Measurements from ENCODE around the gene PSMD8. TPM values are rescaled to one million over a fixed set of nuclear protein-coding genes. Genes with fewer than 3 reads are reported as not detected.

Gene PSMD8
- polyA plus RNA-seq, 3 donors = 148 to 207 (median 179) TPM

GRCh38 chr19:38383184-38383583 is 8.8 kb downstream of the PSMD8 start:
- no peak overlapping the region for H2AFZ ChIP-seq (ENCODE audit: insufficient read depth, low read depth, low read length, poor library complexity, severe bottlenecking)
- H4K20me1 ChIP-seq (ENCODE audit: insufficient read depth, low read length) = peaks cover 54% of the 10 kb centered on the region
- no peak overlapping the region for H3K4me2 ChIP-seq (replicated peaks; ENCODE audit: extremely low read depth, low read length, poor library complexity, severe bottlenecking)
- peaks cover 22% of the 10 kb centered on the region for H3K4me1 Mint-ChIP-seq
- H3K9ac ChIP-seq (ENCODE audit: insufficient read depth, low read length, poor library complexity, severe bottlenecking) = no peak overlapping the region
- intact Hi-C loops (cut with micrococcal nuclease) = no loop called here
- H3K79me2 ChIP-seq (ENCODE audit: insufficient read depth, low read length) = no peaks in the 10 kb centered on the region
- H3K27ac Mint-ChIP-seq = no peak overlapping the region
- H3K4me1 ChIP-seq (ENCODE audit: control insufficient read depth in 1 of 2, insufficient read depth in 2 of 2, low read length in 2 of 2) = peaks cover 24 to 31% of the 10 kb centered on the region in 2 donors
- H3K36me3 ChIP-seq (replicated peaks in 1 of 2; ENCODE audit: control insufficient read depth in 1 of 2, insufficient read depth in 2 of 2, low read length in 2 of 2) = peaks cover 52 to 67% of the 10 kb centered on the region in 2 donors
- peaks cover 0 to 8% (median 2%) of the 10 kb centered on the region in 7 donors for H3K9me3 Mint-ChIP-seq
- no peaks in the 10 kb centered on the region for H3K9me3 ChIP-seq (replicated peaks in 1 of 2; ENCODE audit: control insufficient read depth in 1 of 2, insufficient read depth in 1 of 2, low read length in 2 of 2)
- 100% methylated on average over 5 of the region's 10 CpGs for WGBS (ENCODE audit: insufficient coverage)
- DNase-seq = no peak
- TF ChIP-seq, protein P1, sequence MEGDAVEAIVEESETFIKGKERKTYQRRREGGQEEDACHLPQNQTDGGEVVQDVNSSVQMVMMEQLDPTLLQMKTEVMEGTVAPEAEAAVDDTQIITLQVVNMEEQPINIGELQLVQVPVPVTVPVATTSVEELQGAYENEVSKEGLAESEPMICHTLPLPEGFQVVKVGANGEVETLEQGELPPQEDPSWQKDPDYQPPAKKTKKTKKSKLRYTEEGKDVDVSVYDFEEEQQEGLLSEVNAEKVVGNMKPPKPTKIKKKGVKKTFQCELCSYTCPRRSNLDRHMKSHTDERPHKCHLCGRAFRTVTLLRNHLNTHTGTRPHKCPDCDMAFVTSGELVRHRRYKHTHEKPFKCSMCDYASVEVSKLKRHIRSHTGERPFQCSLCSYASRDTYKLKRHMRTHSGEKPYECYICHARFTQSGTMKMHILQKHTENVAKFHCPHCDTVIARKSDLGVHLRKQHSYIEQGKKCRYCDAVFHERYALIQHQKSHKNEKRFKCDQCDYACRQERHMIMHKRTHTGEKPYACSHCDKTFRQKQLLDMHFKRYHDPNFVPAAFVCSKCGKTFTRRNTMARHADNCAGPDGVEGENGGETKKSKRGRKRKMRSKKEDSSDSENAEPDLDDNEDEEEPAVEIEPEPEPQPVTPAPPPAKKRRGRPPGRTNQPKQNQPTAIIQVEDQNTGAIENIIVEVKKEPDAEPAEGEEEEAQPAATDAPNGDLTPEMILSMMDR (IDR thresholded peaks at IDR 0.05) = no peak
- peaks cover under 1 to 37% of the 10 kb centered on the region in 2 donors for H3K27me3 ChIP-seq (ENCODE audit: control insufficient read depth in 2 of 2, insufficient read depth in 2 of 2, low read length in 2 of 2)
- H3K36me3 Mint-ChIP-seq = peaks cover 64 to 70% of the 10 kb centered on the region in 2 donors
- no peak overlapping the region for H3K4me3 Mint-ChIP-seq
- no peak overlapping the region for H3K27ac ChIP-seq (ENCODE audit: low read depth in 1 of 2, low read length in 2 of 2)
- no peak overlapping the region for H3K4me3 ChIP-seq (replicated peaks in 1 of 3; ENCODE audit: low read depth in 2 of 3, low read length in 3 of 3)
- peaks cover 15 to 40% (median 23%) of the 10 kb centered on the region in 3 donors for H3K27me3 Mint-ChIP-seq (ENCODE audit: low read depth in 3 of 3)

- H3K4me3 Mint-ChIP-seq = no peak overlapping the region
- H3K4me1 ChIP-seq (ENCODE audit: control insufficient read depth in 1 of 2, insufficient read depth in 2 of 2, low read length in 2 of 2) = peaks cover 27 to 36% of the 10 kb centered on the region in 2 donors
- WGBS (ENCODE audit: insufficient coverage) = 100% methylated on average over 1 of the region's 2 CpGs
- no peak overlapping the region for H2AFZ ChIP-seq (ENCODE audit: insufficient read depth, low read depth, low read length, poor library complexity, severe bottlenecking)
- intact Hi-C loops (cut with micrococcal nuclease) = no loop called here
- H3K9me3 Mint-ChIP-seq = peaks cover 0 to 8% (median 3%) of the 10 kb centered on the region in 7 donors
- TF ChIP-seq, protein P1 (IDR thresholded peaks at IDR 0.05) = no peak
- H3K4me2 ChIP-seq (replicated peaks; ENCODE audit: extremely low read depth, low read length, poor library complexity, severe bottlenecking) = no peak overlapping the region
- peaks cover 2 to 41% of the 10 kb centered on the region in 2 donors for H3K27me3 ChIP-seq (ENCODE audit: control insufficient read depth in 2 of 2, insufficient read depth in 2 of 2, low read length in 2 of 2)
- no peak overlapping the region for H3K27ac ChIP-seq (ENCODE audit: low read depth in 1 of 2, low read length in 2 of 2)
- H3K9me3 ChIP-seq (replicated peaks in 1 of 2; ENCODE audit: control insufficient read depth in 1 of 2, insufficient read depth in 1 of 2, low read length in 2 of 2) = no peaks in the 10 kb centered on the region
- H4K20me1 ChIP-seq (ENCODE audit: insufficient read depth, low read length) = peaks cover 53% of the 10 kb centered on the region
- peaks cover 64 to 65% of the 10 kb centered on the region in 2 donors for H3K36me3 Mint-ChIP-seq
- no peak overlapping the region for H3K4me3 ChIP-seq (replicated peaks in 1 of 3; ENCODE audit: low read depth in 2 of 3, low read length in 3 of 3)
- peaks cover 17 to 44% (median 26%) of the 10 kb centered on the region in 3 donors for H3K27me3 Mint-ChIP-seq (ENCODE audit: low read depth in 3 of 3)
- no peaks in the 10 kb centered on the region for H3K79me2 ChIP-seq (ENCODE audit: insufficient read depth, low read length)
- DNase-seq = no peak
- H3K4me1 Mint-ChIP-seq = peaks cover 23% of the 10 kb centered on the region
- H3K9ac ChIP-seq (ENCODE audit: insufficient read depth, low read length, poor library complexity, severe bottlenecking) = no peak overlapping the region
- peaks cover 49 to 64% of the 10 kb centered on the region in 2 donors for H3K36me3 ChIP-seq (replicated peaks in 1 of 2; ENCODE audit: control insufficient read depth in 1 of 2, insufficient read depth in 2 of 2, low read length in 2 of 2)
- H3K27ac Mint-ChIP-seq = no peak overlapping the region
Observed at GRCh38 chr19:38383743-38384142, 9.4 kb downstream of the PSMD8 start.

Data from CD14-positive monocyte (primary cell).